K562 (cell line): ENCODE measurements around the gene SEC24B.

ENCODE experiments used
- EP300 ChIP-seq: IDR thresholded peaks from 2 replicates; pipeline ENCODE4 v1.6.1; 2012; ENCODE audit warnings: low read length, improper control_type of control experiment
- POLR2A ChIP-seq: fragments of 450-650 bp; conservative IDR thresholded peaks from 2 replicates; pipeline ENCODE4 v1.6.1; 2016
- RCOR1 ChIP-seq, 2 experiments: IDR thresholded peaks; 2 replicates each; pipeline ENCODE4 v1.6.1; 2012; ENCODE audit warnings: low read depth in 2 of 2, low read length in 2 of 2, borderline replicate concordance in 1 of 2, improper control_type of control experiment in 1 of 2
- SREBF2 ChIP-seq: sonication (generic); formaldehyde crosslinking; IDR thresholded peaks from 2 replicates; pipeline ENCODE4 v1.4.0; 2020; ENCODE audit warnings: mild to moderate bottlenecking, missing genetic modification reagents
- ZNF175 ChIP-seq: fragments of 200-800 bp; sonication (Bioruptor generic); IDR thresholded peaks from 2 replicates; pipeline ENCODE4 v1.6.1; 2016; ENCODE audit warnings: low read depth, mild to moderate bottlenecking, missing genetic modification characterization, missing compliant biosample characterization
- ZNF24 ChIP-seq: fragments of 450-650 bp; IDR thresholded peaks from 2 replicates; pipeline ENCODE4 v1.6.1; 2016
- ZNF274 ChIP-seq: IDR thresholded peaks from 2 replicates; pipeline ENCODE4 v1.6.1; 2011; ENCODE audit warnings: low read depth, mild to moderate bottlenecking, low read length, moderate library complexity, borderline replicate concordance
- TF ChIP-seq, protein P1 (sequence below): sonication (generic); formaldehyde crosslinking; IDR thresholded peaks from 2 replicates; pipeline ENCODE4 v1.8.0; 2022; ENCODE audit warnings: mild to moderate bottlenecking, low read depth, missing genetic modification reagents
- TF ChIP-seq, protein P2 (sequence below): sonication (generic); formaldehyde crosslinking; IDR thresholded peaks from 2 replicates; pipeline ENCODE4 v1.5.0; 2020; ENCODE audit warnings: missing genetic modification reagents
- TF ChIP-seq, protein P3 (sequence below): fragments of 200-600 bp; sonication (generic); IDR thresholded peaks from one replicate; pipeline ENCODE4 v1.6.1; 2012; ENCODE audit warnings: mild to moderate bottlenecking, low read depth, low read length, inconsistent platforms

DNA sequence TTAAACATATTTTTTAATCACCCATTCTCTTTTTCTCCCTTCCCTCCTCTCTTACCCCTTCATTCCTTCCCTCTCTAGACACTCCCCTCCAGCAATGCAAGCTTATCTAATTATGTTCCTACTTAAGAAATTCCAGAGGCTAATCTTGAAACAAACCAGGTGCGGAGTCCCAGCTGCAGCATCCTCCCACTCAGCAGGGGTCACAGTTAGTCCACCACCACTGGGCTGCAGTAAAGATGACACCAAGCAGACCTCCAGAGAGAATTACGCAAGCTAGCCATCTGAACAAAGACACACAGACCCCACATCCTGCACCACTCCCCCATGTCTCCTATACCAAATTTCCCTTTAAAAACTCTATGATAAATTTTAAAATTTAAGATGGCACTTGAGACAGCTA, 13.9 kb upstream of the SEC24B start:
- TF ChIP-seq, protein P1, sequence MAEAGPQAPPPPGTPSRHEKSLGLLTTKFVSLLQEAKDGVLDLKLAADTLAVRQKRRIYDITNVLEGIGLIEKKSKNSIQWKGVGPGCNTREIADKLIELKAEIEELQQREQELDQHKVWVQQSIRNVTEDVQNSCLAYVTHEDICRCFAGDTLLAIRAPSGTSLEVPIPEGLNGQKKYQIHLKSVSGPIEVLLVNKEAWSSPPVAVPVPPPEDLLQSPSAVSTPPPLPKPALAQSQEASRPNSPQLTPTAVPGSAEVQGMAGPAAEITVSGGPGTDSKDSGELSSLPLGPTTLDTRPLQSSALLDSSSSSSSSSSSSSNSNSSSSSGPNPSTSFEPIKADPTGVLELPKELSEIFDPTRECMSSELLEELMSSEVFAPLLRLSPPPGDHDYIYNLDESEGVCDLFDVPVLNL (CRISPR knock-in tag): no peak
- TF ChIP-seq, protein P2, sequence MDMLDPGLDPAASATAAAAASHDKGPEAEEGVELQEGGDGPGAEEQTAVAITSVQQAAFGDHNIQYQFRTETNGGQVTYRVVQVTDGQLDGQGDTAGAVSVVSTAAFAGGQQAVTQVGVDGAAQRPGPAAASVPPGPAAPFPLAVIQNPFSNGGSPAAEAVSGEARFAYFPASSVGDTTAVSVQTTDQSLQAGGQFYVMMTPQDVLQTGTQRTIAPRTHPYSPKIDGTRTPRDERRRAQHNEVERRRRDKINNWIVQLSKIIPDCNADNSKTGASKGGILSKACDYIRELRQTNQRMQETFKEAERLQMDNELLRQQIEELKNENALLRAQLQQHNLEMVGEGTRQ: no peak
- TF ChIP-seq SREBF2 (CRISPR knock-in tag) (no peak), RCOR1 (IDR thresholded peaks at IDR 0.05; ENCODE audit: borderline replicate concordance in 1 of 2, low read depth in 2 of 2, low read length in 2 of 2) (no peak), ZNF274 (no peak), ZNF175 (no peak), POLR2A (no peak), ZNF24 (no peak), EP300 (no peak)
- TF ChIP-seq, protein P3, sequence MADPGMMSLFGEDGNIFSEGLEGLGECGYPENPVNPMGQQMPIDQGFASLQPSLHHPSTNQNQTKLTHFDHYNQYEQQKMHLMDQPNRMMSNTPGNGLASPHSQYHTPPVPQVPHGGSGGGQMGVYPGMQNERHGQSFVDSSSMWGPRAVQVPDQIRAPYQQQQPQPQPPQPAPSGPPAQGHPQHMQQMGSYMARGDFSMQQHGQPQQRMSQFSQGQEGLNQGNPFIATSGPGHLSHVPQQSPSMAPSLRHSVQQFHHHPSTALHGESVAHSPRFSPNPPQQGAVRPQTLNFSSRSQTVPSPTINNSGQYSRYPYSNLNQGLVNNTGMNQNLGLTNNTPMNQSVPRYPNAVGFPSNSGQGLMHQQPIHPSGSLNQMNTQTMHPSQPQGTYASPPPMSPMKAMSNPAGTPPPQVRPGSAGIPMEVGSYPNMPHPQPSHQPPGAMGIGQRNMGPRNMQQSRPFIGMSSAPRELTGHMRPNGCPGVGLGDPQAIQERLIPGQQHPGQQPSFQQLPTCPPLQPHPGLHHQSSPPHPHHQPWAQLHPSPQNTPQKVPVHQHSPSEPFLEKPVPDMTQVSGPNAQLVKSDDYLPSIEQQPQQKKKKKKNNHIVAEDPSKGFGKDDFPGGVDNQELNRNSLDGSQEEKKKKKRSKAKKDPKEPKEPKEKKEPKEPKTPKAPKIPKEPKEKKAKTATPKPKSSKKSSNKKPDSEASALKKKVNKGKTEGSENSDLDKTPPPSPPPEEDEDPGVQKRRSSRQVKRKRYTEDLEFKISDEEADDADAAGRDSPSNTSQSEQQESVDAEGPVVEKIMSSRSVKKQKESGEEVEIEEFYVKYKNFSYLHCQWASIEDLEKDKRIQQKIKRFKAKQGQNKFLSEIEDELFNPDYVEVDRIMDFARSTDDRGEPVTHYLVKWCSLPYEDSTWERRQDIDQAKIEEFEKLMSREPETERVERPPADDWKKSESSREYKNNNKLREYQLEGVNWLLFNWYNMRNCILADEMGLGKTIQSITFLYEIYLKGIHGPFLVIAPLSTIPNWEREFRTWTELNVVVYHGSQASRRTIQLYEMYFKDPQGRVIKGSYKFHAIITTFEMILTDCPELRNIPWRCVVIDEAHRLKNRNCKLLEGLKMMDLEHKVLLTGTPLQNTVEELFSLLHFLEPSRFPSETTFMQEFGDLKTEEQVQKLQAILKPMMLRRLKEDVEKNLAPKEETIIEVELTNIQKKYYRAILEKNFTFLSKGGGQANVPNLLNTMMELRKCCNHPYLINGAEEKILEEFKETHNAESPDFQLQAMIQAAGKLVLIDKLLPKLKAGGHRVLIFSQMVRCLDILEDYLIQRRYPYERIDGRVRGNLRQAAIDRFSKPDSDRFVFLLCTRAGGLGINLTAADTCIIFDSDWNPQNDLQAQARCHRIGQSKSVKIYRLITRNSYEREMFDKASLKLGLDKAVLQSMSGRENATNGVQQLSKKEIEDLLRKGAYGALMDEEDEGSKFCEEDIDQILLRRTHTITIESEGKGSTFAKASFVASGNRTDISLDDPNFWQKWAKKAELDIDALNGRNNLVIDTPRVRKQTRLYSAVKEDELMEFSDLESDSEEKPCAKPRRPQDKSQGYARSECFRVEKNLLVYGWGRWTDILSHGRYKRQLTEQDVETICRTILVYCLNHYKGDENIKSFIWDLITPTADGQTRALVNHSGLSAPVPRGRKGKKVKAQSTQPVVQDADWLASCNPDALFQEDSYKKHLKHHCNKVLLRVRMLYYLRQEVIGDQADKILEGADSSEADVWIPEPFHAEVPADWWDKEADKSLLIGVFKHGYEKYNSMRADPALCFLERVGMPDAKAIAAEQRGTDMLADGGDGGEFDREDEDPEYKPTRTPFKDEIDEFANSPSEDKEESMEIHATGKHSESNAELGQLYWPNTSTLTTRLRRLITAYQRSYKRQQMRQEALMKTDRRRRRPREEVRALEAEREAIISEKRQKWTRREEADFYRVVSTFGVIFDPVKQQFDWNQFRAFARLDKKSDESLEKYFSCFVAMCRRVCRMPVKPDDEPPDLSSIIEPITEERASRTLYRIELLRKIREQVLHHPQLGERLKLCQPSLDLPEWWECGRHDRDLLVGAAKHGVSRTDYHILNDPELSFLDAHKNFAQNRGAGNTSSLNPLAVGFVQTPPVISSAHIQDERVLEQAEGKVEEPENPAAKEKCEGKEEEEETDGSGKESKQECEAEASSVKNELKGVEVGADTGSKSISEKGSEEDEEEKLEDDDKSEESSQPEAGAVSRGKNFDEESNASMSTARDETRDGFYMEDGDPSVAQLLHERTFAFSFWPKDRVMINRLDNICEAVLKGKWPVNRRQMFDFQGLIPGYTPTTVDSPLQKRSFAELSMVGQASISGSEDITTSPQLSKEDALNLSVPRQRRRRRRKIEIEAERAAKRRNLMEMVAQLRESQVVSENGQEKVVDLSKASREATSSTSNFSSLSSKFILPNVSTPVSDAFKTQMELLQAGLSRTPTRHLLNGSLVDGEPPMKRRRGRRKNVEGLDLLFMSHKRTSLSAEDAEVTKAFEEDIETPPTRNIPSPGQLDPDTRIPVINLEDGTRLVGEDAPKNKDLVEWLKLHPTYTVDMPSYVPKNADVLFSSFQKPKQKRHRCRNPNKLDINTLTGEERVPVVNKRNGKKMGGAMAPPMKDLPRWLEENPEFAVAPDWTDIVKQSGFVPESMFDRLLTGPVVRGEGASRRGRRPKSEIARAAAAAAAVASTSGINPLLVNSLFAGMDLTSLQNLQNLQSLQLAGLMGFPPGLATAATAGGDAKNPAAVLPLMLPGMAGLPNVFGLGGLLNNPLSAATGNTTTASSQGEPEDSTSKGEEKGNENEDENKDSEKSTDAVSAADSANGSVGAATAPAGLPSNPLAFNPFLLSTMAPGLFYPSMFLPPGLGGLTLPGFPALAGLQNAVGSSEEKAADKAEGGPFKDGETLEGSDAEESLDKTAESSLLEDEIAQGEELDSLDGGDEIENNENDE: no peak
